HG02885 (cell line): ENCODE measurements around the gene MRPL45.

Source experiments
- ATAC-seq: cut with Tn5 transposase; IDR thresholded peaks from one replicate; pipeline ENCODE4 v1.9.1; 2021; ENCODE audit warnings: mild to moderate bottlenecking; ENCODE audit not compliant: unreplicated experiment, poor library complexity

The MRPL45 gene

GRCh38 chr17:38343608-38344419 is 46.8 kb downstream of the MRPL45 start, which contains the start of gene GPR179:
TSS of gene GPR179 (minus strand) at chr17:38343956. CDS start at chr17:38343789, 167 bp downstream.
- ATAC-seq, result no peak

GRCh38 chr17:38344420-38344745 is 47.4 kb downstream of the MRPL45 start:
- no peak for ATAC-seq

GRCh38 chr17:38345743-38346142 is 48.8 kb downstream of the MRPL45 start:
- no peak for ATAC-seq

- ATAC-seq, result no peak
Observed at GRCh38 chr17:38349097-38349730, 52.2 kb downstream of the MRPL45 start.

- ATAC-seq, result no peak
Observed at GRCh38 chr17:38350035-38350434, 53.1 kb downstream of the MRPL45 start.

GRCh38 chr17:38351412-38352222 is 54.6 kb downstream of the MRPL45 start, which contains the start of gene SOCS7:
TSS of gene SOCS7 (plus strand) at chr17:38351844. CDS start at chr17:38352053, 209 bp downstream.
- peak; percentile 87 for ATAC-seq

- no peak for ATAC-seq
Observed at GRCh38 chr17:38352245-38353085, 55.5 kb downstream of the MRPL45 start.

GRCh38 chr17:38353086-38353604 is 56.2 kb downstream of the MRPL45 start:
- no peak for ATAC-seq

GRCh38 chr17:38353668-38354067 is 56.7 kb downstream of the MRPL45 start:
- no peak for ATAC-seq

- ATAC-seq, result no peak
Observed at GRCh38 chr17:38354466-38354865, 57.5 kb downstream of the MRPL45 start.

GRCh38 chr17:38355251-38355650 is 58.3 kb downstream of the MRPL45 start:
- ATAC-seq, result no peak

GRCh38 chr17:38357486-38358123 is 60.6 kb downstream of the MRPL45 start:
- no peak for ATAC-seq

- ATAC-seq, result no peak
Observed at GRCh38 chr17:38358586-38359513, 61.9 kb downstream of the MRPL45 start.

- no peak for ATAC-seq
Observed at GRCh38 chr17:38361694-38362465, 64.9 kb downstream of the MRPL45 start.

GRCh38 chr17:38363016-38363415 is 66.0 kb downstream of the MRPL45 start:
- no peak for ATAC-seq

- no peak for ATAC-seq
Observed at GRCh38 chr17:38364741-38365140, 67.8 kb downstream of the MRPL45 start.

- no peak for ATAC-seq
Observed at GRCh38 chr17:38369124-38369886, 72.3 kb downstream of the MRPL45 start.
